Adrenal gland (tissue), 12 donors: Measurements from ENCODE around the gene NDUFA11. TPM values are rescaled to one million over a fixed set of nuclear protein-coding genes. Genes with fewer than 3 reads are reported as not detected.

Experiments used
- DNase-seq, 7 donors: peaks; one replicate each; pipeline ENCODE4 v3.0.0-alpha.2; 2019 to 2020
- H3K27ac ChIP-seq, 5 donors: fragments of 200-600 bp; sonication (generic) in 4 of 5; 1 replicate in 3 of 5; 2 replicates in 2 of 5; pipeline versions ENCODE4 v1.5.1 to v1.8.0; 2016 to 2020; ENCODE audit warnings: mild to moderate bottlenecking in 1 of 5
- H3K27me3 ChIP-seq: fragments of 200-600 bp; 2 replicates; pipeline ENCODE4 v1.8.0; 2021
- H3K36me3 ChIP-seq, 2 donors: fragments of 200-600 bp; replicated peaks in 1 of 2; 1 replicate in 1 of 2; 2 replicates in 1 of 2; pipeline versions ENCODE4 v1.5.1 to v1.8.0; 2018 to 2022
- H3K4me1 ChIP-seq, 2 donors: fragments of 200-600 bp; replicated peaks in 1 of 2; 1 replicate in 1 of 2; 2 replicates in 1 of 2; pipeline versions ENCODE4 v1.5.1 to v1.8.0; 2018 to 2021
- H3K4me3 ChIP-seq, 4 donors: fragments of 200-600 bp; sonication (generic) in 3 of 4; one replicate each; pipeline ENCODE4 v1.5.1; 2016 to 2018
- H3K9me3 ChIP-seq, 3 donors: fragments of 200-600 bp; sonication (generic) in 1 of 3; replicated peaks in 1 of 3; 1 replicate in 2 of 3; 2 replicates in 1 of 3; pipeline versions ENCODE4 v1.5.1 to v1.8.0; 2016 to 2021
- POLR2A ChIP-seq, 2 donors: fragments of 450-650 bp; IDR thresholded peaks; one replicate each; pipeline ENCODE4 v1.6.1; 2017; ENCODE audit warnings: antibody characterized with exemption in 2 of 2, mild to moderate bottlenecking in 2 of 2, moderate library complexity in 1 of 2
- WGBS, 4 donors: extraction: QIAGEN DNeasy Blood & Tissue Kit in 2 of 4; methylation state at CpG; one replicate each; pipeline versions ENCODE4 v1.1.5 to v1.1.7; 2013 to 2017; 5-methylcytosine and 5-hydroxymethylcytosine counted together
- intact Hi-C, 2 donors: fragments of 100-400 bp; cut with DNase I; formaldehyde crosslinking; loops; one replicate each; pipeline versions ENCODE4 v1.14.1 to v1.15.0; 2022 to 2023
- polyA plus RNA-seq, 3 donors: library from polyadenylated mRNA; stranded (reverse); fragments of 200-250 nt in 2 of 3; fragments of 350-450 nt in 1 of 3; fragmentation: Illumina TruSeq in 1 of 3; extraction: RNeasy Lipid Tissue Mini Kit (QIAGEN cat#74804) in 1 of 3; gene quantifications; one replicate each; pipeline ENCODE4 v1.2.3, GENCODE V29; 2013 to 2014
- total RNA-seq, 9 donors: library from RNA; depleted of rRNA in 4 of 9; stranded (reverse); fragments of >200 nt in 4 of 9; fragments of 120-200 nt in 1 of 9; fragmentation: NEBNext Ultra II Directional in 1 of 9; extraction: Animal tissue kit (Norgen Biotek cat#: 25700) in 1 of 9; gene quantifications; one replicate each; pipeline versions ENCODE4 v1.1.0 to v1.2.4, GENCODE V29; 2013 to 2023
- TF ChIP-seq, protein P1 (sequence below), 6 experiments: fragments of 450-650 bp in 4 of 6; fragments of 200-600 bp in 2 of 6; sonication (generic) in 1 of 6; IDR thresholded peaks; 1 replicate in 5 of 6; 2 replicates in 1 of 6; pipeline versions ENCODE4 v1.5.1 to v1.8.0; 2016 to 2021; ENCODE audit warnings: antibody characterized with exemption in 6 of 6, mild to moderate bottlenecking in 2 of 6, moderate library complexity in 1 of 6
- donor health status: healthy with polysubstance abuse.
- donor health status: Bipolar disorder and iron deficiency.
- donor health status: DM: yes; HTN: yes; CAD: no.
- donor health status: DM: no; HTN: no; CAD: no.
- donor health status: DM: no; HTN: no; CAD: no.
- donor health status: DM: yes; HTN: yes; CAD: no.

Gene NDUFA11
- total and polyA plus RNA-seq, 12 donors = 288 to 856 (median 426) TPM

DNA sequence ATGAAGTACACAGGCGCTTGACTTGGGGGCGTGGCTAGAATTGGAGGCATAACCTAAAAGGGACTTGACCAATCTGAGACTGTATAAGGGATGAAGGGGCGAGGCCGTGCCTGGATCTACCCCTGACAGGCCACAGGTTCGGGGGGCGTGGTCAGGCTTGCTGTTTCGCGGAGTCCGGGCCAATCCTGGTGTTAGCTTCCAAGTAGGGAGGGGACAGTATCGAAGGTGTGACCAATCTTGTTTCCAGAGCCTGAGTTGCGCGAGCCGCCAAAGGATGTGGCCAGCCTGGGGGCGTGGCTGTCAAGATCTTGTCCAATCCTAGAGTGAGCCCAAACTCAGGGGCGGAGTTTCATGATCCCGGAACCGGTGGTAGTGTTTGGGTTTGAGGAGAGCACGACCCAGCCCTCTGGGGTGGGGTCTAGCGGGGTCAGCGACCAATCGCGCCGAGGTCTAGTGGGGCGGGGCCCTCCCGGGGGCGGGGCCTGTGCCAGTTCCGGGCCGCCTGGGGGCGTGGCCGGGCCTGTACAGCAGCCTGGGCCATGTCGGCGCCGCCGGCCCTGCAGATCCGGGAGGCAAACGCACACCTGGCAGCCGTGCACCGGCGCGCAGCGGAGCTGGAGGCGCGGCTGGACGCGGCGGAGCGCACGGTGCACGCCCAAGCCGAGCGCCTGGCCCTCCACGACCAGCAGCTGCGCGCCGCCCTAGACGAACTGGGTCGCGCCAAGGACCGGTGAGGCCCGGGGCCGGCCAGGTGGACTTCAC is 943 bp upstream of the NDUFA11 start, which contains the start of gene VMAC:
Gene VMAC, plus strand, starts transcription at position 521 of the 762 bp plus-strand sequence. Its CDS starts 19 bp downstream, at position 540.
- peak within 1 kb of the TSS; percentile 76 to 98 (median 92) for H3K27ac ChIP-seq
- TF ChIP-seq, protein P1, sequence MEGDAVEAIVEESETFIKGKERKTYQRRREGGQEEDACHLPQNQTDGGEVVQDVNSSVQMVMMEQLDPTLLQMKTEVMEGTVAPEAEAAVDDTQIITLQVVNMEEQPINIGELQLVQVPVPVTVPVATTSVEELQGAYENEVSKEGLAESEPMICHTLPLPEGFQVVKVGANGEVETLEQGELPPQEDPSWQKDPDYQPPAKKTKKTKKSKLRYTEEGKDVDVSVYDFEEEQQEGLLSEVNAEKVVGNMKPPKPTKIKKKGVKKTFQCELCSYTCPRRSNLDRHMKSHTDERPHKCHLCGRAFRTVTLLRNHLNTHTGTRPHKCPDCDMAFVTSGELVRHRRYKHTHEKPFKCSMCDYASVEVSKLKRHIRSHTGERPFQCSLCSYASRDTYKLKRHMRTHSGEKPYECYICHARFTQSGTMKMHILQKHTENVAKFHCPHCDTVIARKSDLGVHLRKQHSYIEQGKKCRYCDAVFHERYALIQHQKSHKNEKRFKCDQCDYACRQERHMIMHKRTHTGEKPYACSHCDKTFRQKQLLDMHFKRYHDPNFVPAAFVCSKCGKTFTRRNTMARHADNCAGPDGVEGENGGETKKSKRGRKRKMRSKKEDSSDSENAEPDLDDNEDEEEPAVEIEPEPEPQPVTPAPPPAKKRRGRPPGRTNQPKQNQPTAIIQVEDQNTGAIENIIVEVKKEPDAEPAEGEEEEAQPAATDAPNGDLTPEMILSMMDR (IDR thresholded peaks at IDR 0.05) = no peak
- TF ChIP-seq POLR2A (IDR thresholded peaks at IDR 0.05) = peak; percentile 65 to 80
- DNase-seq = peak; percentile 100
- peak within 1 kb of the TSS; percentile 1 to 100 (median 97) for H3K4me3 ChIP-seq
- peaks cover 0 to 8% of the 10 kb centered on the region in 2 donors for H3K36me3 ChIP-seq
- no peaks in the 10 kb centered on the region for H3K9me3 ChIP-seq
- peaks cover 16 to 38% of the 10 kb centered on the region in 2 donors for H3K4me1 ChIP-seq
- H3K27me3 ChIP-seq = no peaks in the 10 kb centered on the region
- 0% methylated on average over 16 to 61 of the region's 61 CpGs for WGBS, 4 donors
- intact Hi-C loops = no loop called here

DNA sequence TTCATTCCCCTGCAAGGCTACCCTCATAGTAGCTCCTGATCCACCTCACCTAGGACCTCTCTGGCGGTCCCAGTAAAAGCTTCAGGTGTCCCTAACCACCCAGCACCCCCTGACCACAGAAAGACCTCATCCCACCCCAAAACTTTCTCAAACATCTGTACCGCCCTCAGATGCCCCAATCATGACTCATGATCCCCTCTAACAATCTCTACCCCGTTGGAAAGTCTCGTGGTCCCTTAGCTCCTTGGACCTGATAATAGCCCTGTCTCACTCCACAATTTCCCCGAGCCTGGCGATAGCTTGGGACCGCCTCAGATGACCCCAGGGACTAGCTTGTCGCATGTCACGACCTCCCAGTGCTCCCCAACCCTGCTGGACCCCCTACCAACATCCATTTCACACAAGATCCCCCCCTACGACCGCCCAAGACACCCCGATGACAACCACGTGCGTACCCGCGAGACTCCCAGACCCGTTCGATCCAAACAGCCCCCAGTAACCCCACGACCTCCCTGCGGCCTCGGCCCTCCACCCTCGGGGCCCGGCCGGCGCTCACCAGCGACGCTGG is 450 bp downstream of the NDUFA11 start:
- TF ChIP-seq POLR2A (IDR thresholded peaks at IDR 0.05) = no peak
- TF ChIP-seq, protein P1 (IDR thresholded peaks at IDR 0.05) = no peak
- Histone ChIP-seq H3K36me3 (no peaks in the 10 kb centered on the region), H3K9me3 (no peaks in the 10 kb centered on the region), H3K4me1 (peaks cover 16 to 38% of the 10 kb centered on the region in 2 donors), H3K27me3 (no peaks in the 10 kb centered on the region), H3K4me3 (peak overlapping the region; percentile 1 to 100 (median 97)), H3K27ac (peak overlapping the region; percentile 71 to 98 (median 92))
- WGBS, 4 donors = 0 to 3% (median 1%) methylated on average over 4 to 27 of the region's 27 CpGs
- intact Hi-C loops = no loop called here
- DNase-seq = peak in 4 of 7 donors; percentile 54 to 69 (median 59)

DNA sequence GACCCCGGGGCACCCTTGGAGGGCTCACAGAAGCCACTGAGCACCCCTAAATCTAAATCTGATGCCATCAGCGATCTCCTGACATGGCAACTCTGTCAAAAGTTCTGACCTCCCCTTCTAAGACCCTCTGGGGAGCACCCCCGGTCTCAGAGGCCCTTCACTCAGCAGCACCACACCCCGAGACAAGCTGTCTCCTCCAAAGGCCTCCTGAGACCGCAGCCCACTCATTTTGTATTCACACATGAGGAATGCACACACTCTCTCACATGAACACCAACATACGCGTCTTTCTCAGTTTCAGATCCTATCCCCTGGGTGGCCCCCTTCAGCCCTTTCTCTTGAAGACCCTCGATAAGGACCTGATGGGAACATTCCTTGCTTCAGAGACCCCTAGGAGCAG is 2.6 kb downstream of the NDUFA11 start:
- intact Hi-C loops = no loop called here
- Histone ChIP-seq H3K4me3 (no peak overlapping the region), H3K4me1 (peaks cover 16 to 40% of the 10 kb centered on the region in 2 donors)

More for the DNA sequence above, 2.6 kb downstream of the NDUFA11 start:
- TF ChIP-seq, protein P1 (IDR thresholded peaks at IDR 0.05) = no peak
- no peak for TF ChIP-seq POLR2A (IDR thresholded peaks at IDR 0.05)
- 87 to 93% (median 89%) methylated on average over 8 of the region's 8 CpGs for WGBS, 4 donors
- DNase-seq = peak in 1 of 7 donors; percentile 13
- Histone ChIP-seq H3K9me3 (no peaks in the 10 kb centered on the region), H3K36me3 (peaks cover 0 to 11% of the 10 kb centered on the region in 2 donors), H3K27ac (no peak overlapping the region), H3K27me3 (no peaks in the 10 kb centered on the region)
